K562 (cell line): ENCODE results near the gene KLHL22. TPM values are rescaled to one million over a fixed set of nuclear protein-coding genes. Genes with fewer than 3 reads are reported as not detected.

Experiments
- CHD4 ChIP-seq: fragments of 200-600 bp; sonication (generic); IDR thresholded peaks from 3 replicates; pipeline ENCODE4 v1.6.1; 2012; ENCODE audit warnings: low read depth, mild to moderate bottlenecking, mixed read lengths, low read length, inconsistent platforms; ENCODE audit not compliant: insufficient read depth, insufficient replicate concordance, poor library complexity, severe bottlenecking
- CXXC5 ChIP-seq: fragments of 250-450 bp; sonication (Bioruptor Pico); IDR thresholded peaks from 2 replicates; pipeline ENCODE4 v1.8.0; 2022; ENCODE audit warnings: inconsistent platforms, mild to moderate bottlenecking, moderate library complexity
- ETV1 ChIP-seq: fragments of 450-650 bp; conservative IDR thresholded peaks from 2 replicates; pipeline ENCODE4 v1.6.1; 2016; ENCODE audit warnings: missing genetic modification characterization, control low read depth, low read depth, missing compliant biosample characterization
- IFI16 ChIP-seq: fragments of 250-450 bp; sonication (Bioruptor Pico); IDR thresholded peaks from 2 replicates; pipeline ENCODE4 v2.1.2; 2022; ENCODE audit warnings: mild to moderate bottlenecking, inconsistent platforms
- KLF1 ChIP-seq: fragments of 450-650 bp; IDR thresholded peaks from 2 replicates; pipeline ENCODE4 v1.6.1; 2016; ENCODE audit warnings: missing genetic modification characterization, missing compliant biosample characterization
- MEF2D ChIP-seq: conservative IDR thresholded peaks from 2 replicates; pipeline ENCODE4 v1.6.1; 2016; ENCODE audit warnings: low read depth, missing genetic modification characterization, missing compliant biosample characterization
- NR2F6 ChIP-seq: fragments of 450-650 bp; formaldehyde crosslinking; IDR thresholded peaks from 2 replicates; pipeline ENCODE4 v1.4.0; 2020; ENCODE audit warnings: mild to moderate bottlenecking
- OTX1 ChIP-seq: fragments of 450-650 bp; formaldehyde crosslinking; IDR thresholded peaks from 2 replicates; pipeline ENCODE4 v1.4.0; 2022; ENCODE audit warnings: mild to moderate bottlenecking
- PML ChIP-seq: IDR thresholded peaks from 2 replicates; pipeline ENCODE4 v1.6.1; 2012; ENCODE audit warnings: low read length, inconsistent platforms
- RAD21 ChIP-seq, 2 experiments: fragments of 250-450 bp in 1 of 2; fragments of 450-650 bp in 1 of 2; sonication (Bioruptor Pico) in 1 of 2; formaldehyde crosslinking in 1 of 2; IDR thresholded peaks in 1 of 2; conservative IDR thresholded peaks in 1 of 2; 2 replicates each; pipeline versions ENCODE4 v1.4.0 to v1.8.0; 2020 to 2022; ENCODE audit warnings: mild to moderate bottlenecking in 2 of 2, moderate library complexity in 1 of 2
- TAF9B ChIP-seq: fragments of 450-650 bp; IDR thresholded peaks from 2 replicates; pipeline ENCODE4 v1.6.1; 2018; ENCODE audit warnings: mild to moderate bottlenecking; ENCODE audit not compliant: partially characterized antibody
- ZNF165 ChIP-seq: fragments of 250-450 bp; sonication (Bioruptor Pico); IDR thresholded peaks from 2 replicates; pipeline ENCODE4 v1.4.0; 2020; ENCODE audit warnings: borderline replicate concordance
- ZNF764 ChIP-seq: fragments of 250-450 bp; sonication (Bioruptor Pico); IDR thresholded peaks from 2 replicates; pipeline ENCODE4 v1.4.0; 2020; ENCODE audit warnings: low read depth, mild to moderate bottlenecking, moderate library complexity
- ZSCAN32 ChIP-seq: fragments of 450-650 bp; formaldehyde crosslinking; IDR thresholded peaks from 2 replicates; pipeline ENCODE4 v1.4.0; 2020; ENCODE audit warnings: mild to moderate bottlenecking, moderate library complexity
- polyA plus RNA-seq, 8 experiments: library from polyadenylated mRNA; depleted of rRNA in 4 of 8; stranded (reverse) in 5 of 8; unstranded in 3 of 8; fragments of >200 nt; fragmentation: Nextera tagmentation in 2 of 8; fragmentation: Illumina TruSeq in 1 of 8; extraction: Ambion mirVana in 2 of 8; extraction: Trizol in 1 of 8; gene quantifications; 2 replicates each; pipeline versions ENCODE4 v1.2.1 to v1.2.3, GENCODE V29; 2011 to 2014; ENCODE audit warnings: inconsistent platforms in 1 of 8, missing spikeins in 1 of 8
- total RNA-seq, 7 experiments: library from RNA; depleted of rRNA in 6 of 7; stranded (reverse); fragments of >200 nt in 6 of 7; fragmentation: Illumina TruSeq in 2 of 7; extraction: Trizol in 2 of 7; gene quantifications; 2 replicates each; pipeline versions ENCODE4 v1.2.1 to v1.2.3, GENCODE V29; 2011 to 2021; ENCODE audit warnings: low replicate concordance in 1 of 7
- TF ChIP-seq, protein P1 (sequence below): fragments of 250-450 bp; sonication (Bioruptor Pico); IDR thresholded peaks from 2 replicates; pipeline ENCODE4 v1.5.1; 2021; ENCODE audit warnings: mild to moderate bottlenecking
- TF ChIP-seq, protein P2 (sequence below): fragments of 250-450 bp; sonication (Bioruptor Pico); IDR thresholded peaks from 2 replicates; pipeline ENCODE4 v1.8.0; 2022; ENCODE audit warnings: moderate library complexity, mild to moderate bottlenecking, inconsistent platforms
- TF ChIP-seq, protein P3 (sequence below): fragments of 450-650 bp; formaldehyde crosslinking; IDR thresholded peaks from 2 replicates; pipeline ENCODE4 v1.4.0; 2022; ENCODE audit warnings: missing genetic modification characterization
- TF ChIP-seq, protein P4 (sequence below): fragments of 250-450 bp; sonication (Bioruptor Pico); IDR thresholded peaks from 2 replicates; pipeline ENCODE4 v1.9.0; 2021; ENCODE audit warnings: mild to moderate bottlenecking, inconsistent platforms

KLHL22 gene
- total and polyA plus RNA-seq, 9 of the 15 experiments (the other 6 are each of a cell fraction or from before 2014, with no cell fraction given), result 1.3 to 25.6 (median 15.2) TPM

DNA sequence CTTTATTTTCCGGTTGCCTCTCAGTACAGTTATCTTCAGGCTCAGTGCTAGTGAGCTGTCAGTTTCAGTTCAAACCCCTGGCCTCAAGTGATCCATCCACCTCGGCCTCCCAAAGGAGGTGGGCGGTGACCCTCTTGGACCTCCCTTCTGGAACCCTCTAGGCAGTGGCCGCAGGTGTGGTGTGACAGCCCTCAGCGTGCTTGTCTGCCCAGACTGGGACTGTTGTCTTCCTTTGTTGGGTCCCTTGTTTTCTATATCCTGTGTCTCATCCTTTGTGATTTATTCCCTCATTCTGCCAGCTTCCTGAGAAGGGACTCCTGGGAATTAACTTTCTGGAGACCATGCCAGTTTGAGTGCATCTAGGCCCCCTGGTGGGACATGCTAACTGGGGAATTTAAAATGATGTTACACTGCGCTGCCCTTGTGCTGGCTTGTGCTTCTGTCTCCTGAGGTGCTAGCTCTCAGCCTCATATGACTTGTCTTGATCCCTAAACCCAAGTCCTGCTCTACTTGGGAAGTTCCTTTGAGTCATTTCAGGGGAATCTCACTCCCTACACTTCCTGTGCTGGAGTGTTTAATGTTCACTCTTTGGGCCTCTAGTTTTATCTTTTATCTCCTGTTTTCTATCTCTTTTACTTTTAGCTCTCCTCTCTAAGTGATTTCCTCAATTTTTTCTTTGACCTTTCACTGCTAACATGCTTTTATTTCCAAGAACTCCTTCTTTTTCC, 31.2 kb upstream of the KLHL22 start (continued):
- peak in 1 of 2 experiments; percentile 39; a peak in 2 of 4 replicates for TF ChIP-seq RAD21 (CRISPR knock-in tag; conservative IDR thresholded peaks at IDR 0.05 in 1 of 2, IDR thresholded peaks at IDR 0.05 in 1 of 2)
- TF ChIP-seq ZNF764, result 0 out of 2 replicates have a peak, but pooled peaks have one; percentile 29
- TF ChIP-seq NR2F6, result peak; percentile 86; the same call in 1 of the 2 replicates
- 0 out of 2 replicates have a peak, but pooled peaks have one; percentile 23 for TF ChIP-seq ETV1 (tag)
- TF ChIP-seq, protein P1, sequence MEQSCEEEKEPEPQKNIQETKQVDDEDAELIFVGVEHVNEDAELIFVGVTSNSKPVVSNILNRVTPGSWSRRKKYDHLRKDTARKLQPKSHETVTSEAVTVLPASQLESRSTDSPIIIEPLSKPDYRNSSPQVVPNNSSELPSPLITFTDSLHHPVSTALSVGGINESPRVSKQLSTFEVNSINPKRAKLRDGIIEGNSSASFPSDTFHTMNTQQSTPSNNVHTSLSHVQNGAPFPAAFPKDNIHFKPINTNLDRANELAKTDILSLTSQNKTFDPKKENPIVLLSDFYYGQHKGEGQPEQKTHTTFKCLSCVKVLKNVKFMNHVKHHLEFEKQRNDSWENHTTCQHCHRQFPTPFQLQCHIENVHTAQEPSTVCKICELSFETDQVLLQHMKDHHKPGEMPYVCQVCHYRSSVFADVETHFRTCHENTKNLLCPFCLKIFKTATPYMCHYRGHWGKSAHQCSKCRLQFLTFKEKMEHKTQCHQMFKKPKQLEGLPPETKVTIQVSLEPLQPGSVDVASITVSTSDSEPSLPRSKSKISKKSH (CRISPR knock-in tag), result 0 out of 2 replicates have a peak, but pooled peaks have one; percentile 48
- TF ChIP-seq ZSCAN32 (CRISPR knock-in tag), result peak; percentile 29; the same call in 1 of the 2 replicates
- TF ChIP-seq PML, result 0 out of 2 replicates have a peak, but pooled peaks have one; percentile 19
- TF ChIP-seq, protein P2, sequence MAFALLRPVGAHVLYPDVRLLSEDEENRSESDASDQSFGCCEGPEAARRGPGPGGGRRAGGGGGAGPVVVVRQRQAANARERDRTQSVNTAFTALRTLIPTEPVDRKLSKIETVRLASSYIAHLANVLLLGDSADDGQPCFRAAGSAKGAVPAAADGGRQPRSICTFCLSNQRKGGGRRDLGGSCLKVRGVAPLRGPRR (CRISPR knock-in tag), result peak; percentile 87; the same call in 1 of the 2 replicates
- TF ChIP-seq CXXC5 (CRISPR knock-in tag), result peak; percentile 7
- peak; percentile 86 for TF ChIP-seq OTX1 (CRISPR knock-in tag)
- 0 out of 2 replicates have a peak, but pooled peaks have one; percentile 25 for TF ChIP-seq IFI16 (CRISPR knock-in tag)
- TF ChIP-seq KLF1 (tag), result 0 out of 2 replicates have a peak, but pooled peaks have one; percentile 32
- TF ChIP-seq MEF2D (tag), result peak; percentile 53; the same call in 1 of the 2 replicates
- no peak for TF ChIP-seq TAF9B
- TF ChIP-seq, protein P3, sequence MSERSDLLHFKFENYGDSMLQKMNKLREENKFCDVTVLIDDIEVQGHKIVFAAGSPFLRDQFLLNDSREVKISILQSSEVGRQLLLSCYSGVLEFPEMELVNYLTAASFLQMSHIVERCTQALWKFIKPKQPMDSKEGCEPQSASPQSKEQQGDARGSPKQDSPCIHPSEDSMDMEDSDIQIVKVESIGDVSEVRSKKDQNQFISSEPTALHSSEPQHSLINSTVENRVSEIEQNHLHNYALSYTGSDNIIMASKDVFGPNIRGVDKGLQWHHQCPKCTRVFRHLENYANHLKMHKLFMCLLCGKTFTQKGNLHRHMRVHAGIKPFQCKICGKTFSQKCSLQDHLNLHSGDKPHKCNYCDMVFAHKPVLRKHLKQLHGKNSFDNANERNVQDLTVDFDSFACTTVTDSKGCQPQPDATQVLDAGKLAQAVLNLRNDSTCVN (CRISPR knock-in tag), result peak; percentile 95
- TF ChIP-seq CHD4, result peak; percentile 83
- TF ChIP-seq ZNF165, result 0 out of 2 replicates have a peak, but pooled peaks have one; percentile 18
- TF ChIP-seq, protein P4, sequence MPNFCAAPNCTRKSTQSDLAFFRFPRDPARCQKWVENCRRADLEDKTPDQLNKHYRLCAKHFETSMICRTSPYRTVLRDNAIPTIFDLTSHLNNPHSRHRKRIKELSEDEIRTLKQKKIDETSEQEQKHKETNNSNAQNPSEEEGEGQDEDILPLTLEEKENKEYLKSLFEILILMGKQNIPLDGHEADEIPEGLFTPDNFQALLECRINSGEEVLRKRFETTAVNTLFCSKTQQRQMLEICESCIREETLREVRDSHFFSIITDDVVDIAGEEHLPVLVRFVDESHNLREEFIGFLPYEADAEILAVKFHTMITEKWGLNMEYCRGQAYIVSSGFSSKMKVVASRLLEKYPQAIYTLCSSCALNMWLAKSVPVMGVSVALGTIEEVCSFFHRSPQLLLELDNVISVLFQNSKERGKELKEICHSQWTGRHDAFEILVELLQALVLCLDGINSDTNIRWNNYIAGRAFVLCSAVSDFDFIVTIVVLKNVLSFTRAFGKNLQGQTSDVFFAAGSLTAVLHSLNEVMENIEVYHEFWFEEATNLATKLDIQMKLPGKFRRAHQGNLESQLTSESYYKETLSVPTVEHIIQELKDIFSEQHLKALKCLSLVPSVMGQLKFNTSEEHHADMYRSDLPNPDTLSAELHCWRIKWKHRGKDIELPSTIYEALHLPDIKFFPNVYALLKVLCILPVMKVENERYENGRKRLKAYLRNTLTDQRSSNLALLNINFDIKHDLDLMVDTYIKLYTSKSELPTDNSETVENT (CRISPR knock-in tag), result no peak
